HUES64 (cell line): ENCODE results near the gene GDF15.
A peak's percentile ranks its signal among the peaks of the same experiment; 100 is the strongest.

ENCODE experiments used
- H3K27ac ChIP-seq: 2 replicates; pipeline ENCODE4 v1.7.0; 2013; ENCODE audit warnings: low read depth, low read length, inconsistent platforms
- H3K27me3 ChIP-seq: 2 replicates; pipeline ENCODE4 v1.6.1; 2013; ENCODE audit warnings: mild to moderate bottlenecking, low read length; ENCODE audit not compliant: insufficient read depth
- H3K36me3 ChIP-seq: 2 replicates; pipeline ENCODE4 v1.6.1; 2013; ENCODE audit warnings: mild to moderate bottlenecking, low read length; ENCODE audit not compliant: insufficient read depth
- H3K4me1 ChIP-seq: 2 replicates; pipeline ENCODE4 v1.6.1; 2013; ENCODE audit warnings: mild to moderate bottlenecking, low read length, moderate library complexity; ENCODE audit not compliant: insufficient read depth
- H3K4me3 ChIP-seq: 2 replicates; pipeline ENCODE4 v1.5.1; 2013; ENCODE audit warnings: mild to moderate bottlenecking, low read length, moderate library complexity
- H3K9ac ChIP-seq: 2 replicates; pipeline ENCODE4 v1.6.1; 2013; ENCODE audit warnings: mild to moderate bottlenecking, low read depth, low read length
- H3K9me3 ChIP-seq: 2 replicates; pipeline ENCODE4 v1.6.1; 2013; ENCODE audit warnings: low read depth, low read length; ENCODE audit not compliant: insufficient read depth
- WGBS: fragments of 150-250, 120-280 bp; methylation state at CpG from one replicate; pipeline ENCODE4 v1.1.7; 2013; ENCODE audit warnings: missing lambda C conversion rate; 5-methylcytosine and 5-hydroxymethylcytosine counted together

GDF15 gene

DNA sequence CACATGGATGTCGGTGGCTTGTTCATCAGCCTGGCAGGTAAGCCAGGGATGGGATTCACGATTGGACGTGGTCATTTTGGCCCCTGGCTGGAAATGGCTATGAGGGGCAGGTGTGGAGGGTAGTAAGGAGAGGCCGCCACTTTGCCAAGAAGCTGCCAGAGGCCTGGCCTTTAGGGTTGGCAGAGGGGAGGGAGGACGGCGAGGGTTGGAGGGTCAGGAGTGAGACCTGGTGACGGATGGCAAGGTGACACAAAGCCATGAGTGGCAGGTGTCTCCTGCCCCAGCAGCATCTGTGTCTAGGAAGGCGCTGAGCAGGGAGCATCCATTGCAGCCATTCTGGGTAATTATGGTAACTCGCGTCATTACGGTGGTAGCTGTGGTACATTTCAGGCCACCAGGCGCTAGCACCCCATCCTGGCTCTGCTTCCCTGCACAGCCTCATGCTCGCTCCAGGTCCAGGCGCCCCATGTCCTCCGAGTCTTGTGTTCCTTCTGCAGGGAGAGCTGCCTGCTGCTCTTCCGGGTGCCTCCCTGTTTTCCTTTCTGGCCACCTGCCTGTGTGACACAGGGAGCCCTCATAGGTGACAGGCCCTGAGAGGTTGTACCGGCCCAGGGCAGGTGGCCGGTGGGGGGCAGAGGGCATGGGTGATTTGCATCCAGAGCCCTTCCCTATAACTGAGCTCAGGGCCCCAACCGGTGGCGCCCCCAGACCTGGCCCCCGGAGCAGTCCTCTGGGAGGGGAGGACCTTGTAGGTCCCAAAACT is 37.5 kb downstream of the GDF15 start:
- Histone ChIP-seq H3K9me3 (no peaks in the 10 kb centered on the region), H3K27me3 (peaks cover 20% of the 10 kb centered on the region), H3K9ac (no peak overlapping the region), H3K4me1 (peaks cover 10% of the 10 kb centered on the region), H3K27ac (no peak overlapping the region), H3K36me3 (no peaks in the 10 kb centered on the region), H3K4me3 (no peak overlapping the region)
- 91% methylated on average over 21 of the region's 21 CpGs for WGBS

DNA sequence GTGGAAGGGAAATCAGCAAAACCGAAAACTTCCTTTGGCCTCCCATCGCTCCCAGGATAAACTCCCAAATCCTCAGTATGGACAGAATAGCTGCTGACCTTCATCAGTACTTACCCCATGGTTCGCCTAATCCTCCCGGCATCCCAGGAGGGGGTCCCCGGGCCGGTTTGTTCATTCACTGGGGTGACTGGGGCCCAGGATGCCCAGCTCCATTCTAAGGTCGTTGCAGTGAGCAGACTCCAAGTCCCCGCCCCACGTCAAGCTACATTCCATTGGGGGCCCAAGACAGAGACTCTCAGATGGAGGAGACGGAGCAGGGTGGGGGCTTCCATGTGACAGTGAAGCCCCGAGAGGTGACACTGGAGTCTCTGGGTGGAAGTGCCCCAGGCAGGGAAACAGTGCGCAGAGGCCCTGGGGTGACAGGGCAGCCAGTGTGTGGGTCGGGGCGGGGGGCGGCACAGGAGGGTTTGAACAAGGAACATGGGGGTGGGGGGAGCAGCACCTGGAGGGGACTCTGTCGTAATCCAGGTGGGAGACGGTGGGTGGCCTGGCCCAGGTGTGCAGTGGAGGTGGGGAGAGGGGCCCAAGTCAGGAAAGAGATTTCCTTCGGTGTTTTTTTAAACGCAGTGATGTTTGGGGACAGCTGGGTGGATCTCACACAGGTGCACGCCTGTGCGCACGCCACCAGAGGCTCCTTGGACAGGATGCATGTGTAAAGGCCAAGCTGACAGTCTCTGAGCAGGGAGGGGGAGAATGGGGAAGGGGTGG is 38.3 kb downstream of the GDF15 start:
- Histone ChIP-seq H3K27me3 (peaks cover 14% of the 10 kb centered on the region), H3K27ac (no peak overlapping the region), H3K9ac (no peak overlapping the region), H3K4me1 (peaks cover 7% of the 10 kb centered on the region), H3K9me3 (no peaks in the 10 kb centered on the region), H3K36me3 (no peaks in the 10 kb centered on the region), H3K4me3 (no peak overlapping the region)
- 76% methylated on average over 22 of the region's 22 CpGs for WGBS

DNA sequence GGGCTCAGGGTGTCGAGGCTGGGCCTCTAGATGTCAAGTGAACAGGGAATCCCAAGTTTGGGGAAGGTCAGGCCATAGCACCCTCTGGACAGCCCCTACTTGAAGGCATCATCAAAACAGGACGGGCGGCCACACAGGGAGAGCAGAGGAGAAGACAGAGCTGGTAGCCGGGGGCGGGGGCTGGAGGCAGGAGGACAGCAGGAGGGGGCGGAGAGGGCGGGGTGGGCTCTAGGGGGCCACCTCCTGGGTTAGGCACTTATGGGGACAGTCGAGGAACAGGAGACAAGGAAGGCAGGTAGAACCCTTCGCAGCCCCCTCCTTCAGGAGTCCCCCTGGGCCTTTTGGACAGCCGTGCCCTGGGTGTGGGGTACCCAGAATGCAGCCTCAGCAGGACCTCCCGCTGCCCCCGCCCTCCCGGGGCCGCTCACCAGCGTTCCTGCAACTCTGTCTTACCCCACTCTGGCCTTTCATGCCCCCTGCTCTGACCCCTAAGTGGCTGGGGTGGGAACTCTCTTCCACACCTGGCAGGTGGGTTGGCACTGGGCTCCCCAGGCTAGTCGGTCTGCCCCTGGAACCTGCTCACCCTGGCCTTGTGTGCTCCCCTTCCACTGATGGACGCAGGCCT is 39.0 kb downstream of the GDF15 start:
- 76% methylated on average over 17 of the region's 17 CpGs for WGBS
- H3K9me3 ChIP-seq, result no peaks in the 10 kb centered on the region
- H3K27ac ChIP-seq, result no peak overlapping the region
- peaks cover 11% of the 10 kb centered on the region for H3K4me1 ChIP-seq
- H3K36me3 ChIP-seq, result no peaks in the 10 kb centered on the region
- no peak overlapping the region for H3K4me3 ChIP-seq
- no peak overlapping the region for H3K9ac ChIP-seq
- H3K27me3 ChIP-seq, result peaks cover 10% of the 10 kb centered on the region

DNA sequence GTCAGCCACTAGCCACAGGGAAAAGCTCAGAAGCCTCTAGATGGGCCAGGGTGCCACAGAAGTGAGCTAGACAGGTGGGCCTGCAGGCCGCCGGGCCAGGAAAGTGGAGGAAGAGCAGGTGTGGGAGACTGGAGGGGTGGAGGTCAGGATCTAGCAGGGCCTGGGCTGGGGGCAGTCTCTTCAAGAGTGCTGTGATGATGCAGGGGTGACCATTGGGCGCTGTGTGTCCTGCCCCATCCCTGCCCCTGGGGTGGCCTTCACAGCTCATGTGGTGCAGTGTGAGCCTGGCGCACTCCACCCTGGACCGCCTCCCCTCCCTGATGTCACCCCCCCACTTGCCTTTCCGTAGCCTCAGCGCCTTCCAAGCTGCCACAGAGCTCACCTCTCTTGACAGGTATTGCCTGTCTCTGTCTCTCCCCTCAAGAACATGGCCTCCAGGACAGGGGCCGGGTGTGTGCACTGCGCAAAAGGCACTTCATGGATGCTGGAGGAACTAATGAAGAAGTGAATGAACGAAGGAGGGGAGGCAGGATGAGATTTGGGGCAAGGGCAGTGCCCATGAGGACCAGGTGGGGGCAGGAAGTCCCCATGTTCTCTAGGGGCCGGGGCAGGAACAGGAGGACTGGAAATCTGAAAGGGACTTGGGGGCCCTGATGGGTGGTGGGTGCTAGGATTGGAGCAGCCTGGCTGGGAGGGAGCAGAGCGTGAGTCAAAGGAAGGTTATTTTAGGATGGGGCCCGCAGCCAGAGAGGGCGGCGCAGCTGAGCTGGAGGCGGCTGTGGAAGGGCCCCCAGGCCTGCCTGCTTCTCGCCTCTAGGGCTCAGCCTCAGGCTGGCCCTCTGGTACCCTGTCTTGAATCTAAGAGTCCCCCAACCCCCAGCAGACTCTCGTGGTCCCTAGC is 39.8 kb downstream of the GDF15 start:
- Histone ChIP-seq H3K27ac (no peak overlapping the region), H3K9ac (no peak overlapping the region)

DNA sequence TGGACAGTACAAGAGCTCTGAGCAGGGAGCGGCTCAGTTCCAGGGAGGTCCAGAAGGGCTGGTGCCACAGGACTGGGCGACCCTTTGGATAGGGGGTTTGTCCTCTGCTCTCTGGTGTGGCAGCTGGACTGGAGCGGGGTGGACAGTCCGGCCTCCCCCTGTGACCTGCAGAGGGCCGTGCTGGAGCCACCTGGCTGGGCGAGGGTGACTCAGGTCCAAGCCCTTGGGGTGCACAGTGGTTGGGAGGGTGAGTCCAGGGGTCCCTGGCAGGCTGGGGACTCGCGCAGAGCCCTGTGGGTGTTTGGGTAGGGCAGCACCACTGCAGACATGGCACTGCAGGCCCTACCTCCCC is 40.4 kb downstream of the GDF15 start:
- H3K27ac ChIP-seq, result no peak overlapping the region
- H3K4me3 ChIP-seq, result no peak overlapping the region
- H3K4me1 ChIP-seq, result peaks cover 17% of the 10 kb centered on the region
- 92% methylated on average over 8 of the region's 8 CpGs for WGBS
- H3K9ac ChIP-seq, result no peak overlapping the region
- no peaks in the 10 kb centered on the region for H3K36me3 ChIP-seq
- H3K9me3 ChIP-seq, result no peaks in the 10 kb centered on the region
- H3K27me3 ChIP-seq, result no peaks in the 10 kb centered on the region

More for the DNA sequence above, 39.8 kb downstream of the GDF15 start:
- Histone ChIP-seq H3K36me3 (no peaks in the 10 kb centered on the region), H3K27me3 (peaks cover 2% of the 10 kb centered on the region), H3K9me3 (no peaks in the 10 kb centered on the region), H3K4me1 (peaks cover 17% of the 10 kb centered on the region), H3K4me3 (no peak overlapping the region)
- WGBS, result 89% methylated on average over 18 of the region's 18 CpGs

DNA sequence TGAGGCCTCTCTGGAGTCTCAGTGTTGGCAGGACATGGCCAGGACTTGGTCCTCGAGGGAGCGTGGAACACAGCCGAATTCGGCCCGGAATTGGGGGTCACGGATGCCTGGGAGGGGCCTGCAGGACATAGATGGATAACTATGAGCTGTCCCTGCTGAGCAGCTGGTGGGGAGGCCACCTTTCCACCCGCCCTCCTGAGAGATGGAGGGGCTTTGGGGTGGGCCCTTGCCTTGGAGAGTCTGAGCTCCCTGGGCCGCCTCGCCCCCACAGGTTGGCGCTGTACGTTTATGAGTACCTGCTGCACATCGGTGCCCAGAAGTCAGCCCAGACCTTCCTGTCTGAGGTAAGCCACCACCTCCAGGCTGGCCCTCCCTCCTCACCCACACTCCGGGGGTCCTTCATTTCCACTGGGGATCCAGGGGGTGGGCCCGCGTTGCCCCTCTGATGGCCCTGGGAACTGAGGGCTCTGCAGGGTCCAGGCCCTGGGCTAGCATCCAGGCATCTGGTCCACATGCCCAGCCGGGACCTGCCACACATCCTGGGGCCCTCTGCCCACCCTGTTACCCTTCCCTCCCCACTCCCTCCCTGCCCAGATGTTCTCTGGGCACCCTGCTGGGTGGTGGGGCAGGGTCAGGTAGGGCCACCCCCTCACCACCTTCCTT is 41.3 kb downstream of the GDF15 start:
- H3K36me3 ChIP-seq, result no peaks in the 10 kb centered on the region
- WGBS, result 94% methylated on average over 16 of the region's 16 CpGs
- no peaks in the 10 kb centered on the region for H3K27me3 ChIP-seq
- no peak overlapping the region for H3K9ac ChIP-seq
- no peak overlapping the region for H3K27ac ChIP-seq
- H3K9me3 ChIP-seq, result no peaks in the 10 kb centered on the region
- no peak overlapping the region for H3K4me3 ChIP-seq
- peaks cover 22% of the 10 kb centered on the region for H3K4me1 ChIP-seq

DNA sequence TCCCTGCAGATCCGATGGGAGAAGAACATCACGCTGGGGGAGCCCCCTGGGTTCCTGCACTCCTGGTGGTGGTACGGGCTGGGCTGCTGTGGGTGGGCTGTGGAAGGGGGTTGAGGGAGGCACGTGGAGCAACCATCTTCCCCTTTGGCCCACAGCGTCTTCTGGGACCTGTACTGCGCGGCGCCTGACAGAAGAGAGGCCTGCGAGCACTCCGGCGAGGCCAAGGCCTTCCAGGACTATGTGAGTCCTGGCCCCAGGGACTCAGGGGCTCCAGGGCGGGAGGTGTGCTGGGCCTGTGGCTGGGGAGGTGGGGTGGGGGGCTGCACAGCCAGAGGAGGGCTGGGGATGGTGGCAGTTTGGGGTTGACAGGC is 41.8 kb downstream of the GDF15 start:
- no peaks in the 10 kb centered on the region for H3K9me3 ChIP-seq
- peaks cover 24% of the 10 kb centered on the region for H3K4me1 ChIP-seq
- 89% methylated on average over 12 of the region's 12 CpGs for WGBS
- H3K36me3 ChIP-seq, result no peaks in the 10 kb centered on the region
- no peak overlapping the region for H3K27ac ChIP-seq
- H3K27me3 ChIP-seq, result no peaks in the 10 kb centered on the region
- H3K9ac ChIP-seq, result no peak overlapping the region
- no peak overlapping the region for H3K4me3 ChIP-seq

DNA sequence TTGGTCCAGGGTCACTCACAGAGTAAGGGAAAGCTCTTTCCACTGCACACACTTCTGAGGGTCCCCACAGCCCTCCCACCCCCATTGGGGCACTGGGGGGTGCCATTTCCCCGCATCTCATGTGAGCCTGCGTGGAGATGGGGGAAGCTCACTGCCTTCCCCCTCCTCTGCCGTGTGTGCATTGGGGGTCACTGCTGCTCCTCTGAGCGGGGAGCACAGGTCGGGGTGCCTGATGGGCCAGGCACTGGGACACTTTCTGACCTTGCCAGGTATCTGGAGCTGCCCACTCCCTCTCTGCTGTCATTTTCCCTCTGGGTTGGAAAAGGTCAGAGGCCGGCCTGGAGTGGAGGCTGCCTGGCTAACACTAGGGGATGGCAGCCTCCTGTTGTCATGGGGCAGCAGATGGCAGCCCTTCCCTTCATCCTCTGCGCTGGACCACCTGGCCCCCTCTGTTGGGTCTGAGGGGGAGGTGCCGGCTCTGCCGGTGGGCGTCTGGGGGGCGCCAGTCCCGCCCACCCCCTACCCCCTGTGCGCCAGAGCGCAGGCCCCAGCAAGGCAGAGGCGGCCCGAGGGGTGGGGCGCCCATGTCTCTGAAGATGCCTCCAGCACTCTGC is 42.3 kb downstream of the GDF15 start:
- H3K9me3 ChIP-seq, result no peaks in the 10 kb centered on the region
- 48% methylated on average over 15 of the region's 17 CpGs for WGBS
- no peaks in the 10 kb centered on the region for H3K36me3 ChIP-seq
- H3K4me3 ChIP-seq, result peak overlapping the region; percentile 60
- H3K27ac ChIP-seq, result no peak overlapping the region
- no peaks in the 10 kb centered on the region for H3K27me3 ChIP-seq
- H3K4me1 ChIP-seq, result peaks cover 28% of the 10 kb centered on the region
- H3K9ac ChIP-seq, result no peak overlapping the region

DNA sequence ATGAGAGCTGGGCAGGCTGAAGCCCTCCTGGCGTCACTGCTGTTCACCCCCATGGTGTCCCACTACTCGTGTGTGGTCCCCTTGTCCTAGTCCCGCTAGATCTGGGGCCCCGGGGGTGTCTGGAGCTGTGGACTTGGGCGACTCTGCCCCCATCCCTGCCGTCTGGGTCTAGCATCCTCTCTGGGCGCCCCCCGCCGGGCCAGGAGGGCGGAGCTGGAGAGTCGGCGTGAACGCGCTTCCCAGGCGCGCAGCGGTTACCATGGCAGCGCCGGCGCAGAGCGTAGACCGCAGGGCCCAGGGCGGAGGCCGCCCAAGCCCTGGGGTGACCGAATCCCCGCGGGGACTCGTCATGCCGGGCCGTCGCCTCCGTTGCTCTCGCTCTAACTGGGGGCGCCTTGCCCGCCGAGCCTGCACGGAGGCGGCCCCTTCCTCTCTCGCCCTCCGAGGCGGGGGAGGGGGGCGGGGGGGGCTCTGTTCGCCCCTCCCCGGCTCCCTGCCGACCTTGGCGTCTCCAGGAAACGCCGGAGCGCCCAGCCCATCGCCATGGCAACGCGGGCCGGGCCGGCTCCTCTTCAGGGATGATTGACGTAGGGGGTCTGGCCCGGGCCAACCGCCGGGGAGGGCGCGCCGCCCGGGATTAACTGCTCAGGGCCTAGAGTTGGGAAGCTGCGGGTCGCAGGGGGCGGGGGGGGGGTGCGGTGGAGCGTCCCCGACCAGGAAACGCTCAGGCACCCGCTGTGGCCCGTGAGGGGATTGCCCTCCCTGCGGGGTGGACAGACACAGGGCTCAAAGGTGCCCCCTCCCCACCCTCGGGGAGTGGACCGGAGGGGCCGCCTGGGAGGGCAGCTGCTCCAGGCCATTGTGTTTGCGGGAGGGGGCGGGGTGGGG is 43.1 kb downstream of the GDF15 start:
- no peaks in the 10 kb centered on the region for H3K27me3 ChIP-seq
- H3K9me3 ChIP-seq, result no peaks in the 10 kb centered on the region
- H3K9ac ChIP-seq, result no peak overlapping the region; the same call in 1 of the 2 replicates
- H3K36me3 ChIP-seq, result no peaks in the 10 kb centered on the region
- H3K27ac ChIP-seq, result peak overlapping the region; percentile 80
- H3K4me3 ChIP-seq, result peak overlapping the region; percentile 60
- peaks cover 25% of the 10 kb centered on the region for H3K4me1 ChIP-seq
- under 1% methylated on average over 77 of the region's 77 CpGs for WGBS
